HCT116 (cell line): ENCODE measurements around the gene TNFSF9.

Experiments
- CEBPB ChIP-seq: IDR thresholded peaks from 2 replicates; pipeline ENCODE4 v1.6.1; 2012; ENCODE audit warnings: low read depth
- EGR1 ChIP-seq: IDR thresholded peaks from 2 replicates; pipeline ENCODE4 v1.6.1; 2012; ENCODE audit warnings: low read depth
- EZH2phosphoT487 ChIP-seq: fragments of 200-600 bp; IDR thresholded peaks from 2 replicates; pipeline ENCODE4 v1.6.1; 2018; ENCODE audit warnings: antibody characterized with exemption, borderline replicate concordance
- JUND ChIP-seq: IDR thresholded peaks from 2 replicates; pipeline ENCODE4 v1.6.1; 2012
- POLR2A ChIP-seq: IDR thresholded peaks from 2 replicates; pipeline ENCODE4 v1.7.0; 2011; ENCODE audit warnings: borderline replicate concordance; ENCODE audit not compliant: insufficient read depth, insufficient read length; ENCODE audit errors: extremely low read depth
- POLR2AphosphoS5 ChIP-seq: IDR thresholded peaks from 2 replicates; pipeline ENCODE4 v1.6.1; 2011; ENCODE audit warnings: mild to moderate bottlenecking, low read depth, low read length, moderate library complexity
- SIN3A ChIP-seq: IDR thresholded peaks from 2 replicates; pipeline ENCODE4 v1.6.1; 2012; ENCODE audit warnings: low read depth
- TCF7L2 ChIP-seq: IDR thresholded peaks from 2 replicates; pipeline ENCODE4 v1.7.0; 2011; ENCODE audit warnings: borderline replicate concordance, inconsistent platforms; ENCODE audit not compliant: insufficient read depth, insufficient read length; ENCODE audit errors: extremely low read depth
- ZFX ChIP-seq: fragments of 450-650 bp; IDR thresholded peaks from 2 replicates; pipeline ENCODE4 v1.6.1; 2017
- ZNF274 ChIP-seq: fragments of 200-500 bp; sonication (Bioruptor generic); IDR thresholded peaks from 2 replicates; pipeline ENCODE4 v1.6.1; 2014; ENCODE audit warnings: mild to moderate bottlenecking, low read depth, low read length, inconsistent platforms
- TF ChIP-seq, protein P1 (sequence below), 3 experiments: fragments of 200-600 bp in 1 of 3; sonication (generic) in 1 of 3; IDR thresholded peaks in 2 of 3; conservative IDR thresholded peaks in 1 of 3; 2 replicates each; pipeline ENCODE4 v1.5.1; 2012 to 2017; ENCODE audit warnings: low read depth in 2 of 3, low read length in 2 of 3, antibody characterized with exemption in 1 of 3, borderline replicate concordance in 1 of 3, control low read depth in 1 of 3, mild to moderate bottlenecking in 1 of 3, mixed read lengths in 1 of 3, mixed run types in 1 of 3, moderate library complexity in 1 of 3; ENCODE audit not compliant: insufficient read depth in 1 of 3
- TF ChIP-seq, protein P2 (sequence below): IDR thresholded peaks from 2 replicates; pipeline ENCODE4 v1.6.1; 2012

GRCh38 chr19:6572217-6572616 lies 41.4 kb downstream of the TNFSF9 start:
- TF ChIP-seq JUND: no peak
- no peak for TF ChIP-seq ZNF274
- TF ChIP-seq, protein P1, sequence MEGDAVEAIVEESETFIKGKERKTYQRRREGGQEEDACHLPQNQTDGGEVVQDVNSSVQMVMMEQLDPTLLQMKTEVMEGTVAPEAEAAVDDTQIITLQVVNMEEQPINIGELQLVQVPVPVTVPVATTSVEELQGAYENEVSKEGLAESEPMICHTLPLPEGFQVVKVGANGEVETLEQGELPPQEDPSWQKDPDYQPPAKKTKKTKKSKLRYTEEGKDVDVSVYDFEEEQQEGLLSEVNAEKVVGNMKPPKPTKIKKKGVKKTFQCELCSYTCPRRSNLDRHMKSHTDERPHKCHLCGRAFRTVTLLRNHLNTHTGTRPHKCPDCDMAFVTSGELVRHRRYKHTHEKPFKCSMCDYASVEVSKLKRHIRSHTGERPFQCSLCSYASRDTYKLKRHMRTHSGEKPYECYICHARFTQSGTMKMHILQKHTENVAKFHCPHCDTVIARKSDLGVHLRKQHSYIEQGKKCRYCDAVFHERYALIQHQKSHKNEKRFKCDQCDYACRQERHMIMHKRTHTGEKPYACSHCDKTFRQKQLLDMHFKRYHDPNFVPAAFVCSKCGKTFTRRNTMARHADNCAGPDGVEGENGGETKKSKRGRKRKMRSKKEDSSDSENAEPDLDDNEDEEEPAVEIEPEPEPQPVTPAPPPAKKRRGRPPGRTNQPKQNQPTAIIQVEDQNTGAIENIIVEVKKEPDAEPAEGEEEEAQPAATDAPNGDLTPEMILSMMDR (IDR thresholded peaks at IDR 0.05 in 2 of 3, conservative IDR thresholded peaks at IDR 0.05 in 1 of 3; ENCODE audit: borderline replicate concordance in 1 of 3, insufficient read depth in 1 of 3, low read depth in 2 of 3, low read length in 2 of 3): no peak
- no peak for TF ChIP-seq POLR2AphosphoS5
- TF ChIP-seq POLR2A: no peak
- no peak for TF ChIP-seq EGR1
- TF ChIP-seq, protein P2, sequence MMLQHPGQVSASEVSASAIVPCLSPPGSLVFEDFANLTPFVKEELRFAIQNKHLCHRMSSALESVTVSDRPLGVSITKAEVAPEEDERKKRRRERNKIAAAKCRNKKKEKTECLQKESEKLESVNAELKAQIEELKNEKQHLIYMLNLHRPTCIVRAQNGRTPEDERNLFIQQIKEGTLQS: no peak
- no peak for TF ChIP-seq EZH2phosphoT487
- TF ChIP-seq TCF7L2: no peak
- no peak for TF ChIP-seq SIN3A
- TF ChIP-seq ZFX: no peak
- no peak for TF ChIP-seq CEBPB
